Right lobe of liver (tissue), 4 donors: ENCODE results near the gene DHFR.

ENCODE experiments used
- CTCF ChIP-seq, 4 donors: fragments of 200-600 bp in 3 of 4; fragments of 450-650 bp in 1 of 4; IDR thresholded peaks; one replicate each; pipeline versions ENCODE4 v1.5.1 to v1.8.0; 2016 to 2022; ENCODE audit warnings: antibody characterized with exemption in 4 of 4, mild to moderate bottlenecking in 2 of 4
- POLR2A ChIP-seq: fragments of 450-650 bp; IDR thresholded peaks from one replicate; pipeline ENCODE4 v1.6.1; 2017; ENCODE audit warnings: antibody characterized with exemption, mild to moderate bottlenecking
- donor health status: DM: no; HTN: no; CAD: no.
- donor health status: DM: no; HTN: no; CAD: no.
- donor health status: DM: no; HTN: yes; CAD: no.

GRCh38 chr5:80584770-80585169 is 70.0 kb downstream of the DHFR start:
- TF ChIP-seq CTCF (IDR thresholded peaks at IDR 0.05) (no peak), POLR2A (no peak)
